ENCODE measurements around the gene RTF2.
"Not testable (repeated sequence)": the region's sequence is repeated elsewhere in the genome, so short reads cannot be mapped to it uniquely, and the experiment has no call there.

RTF2 gene

GRCh38 chr20:56554869-56555268 is 86.4 kb downstream of the RTF2 start:
- no peak for DNase-seq

GRCh38 chr20:56558968-56559367 is 90.5 kb downstream of the RTF2 start:
- DNase-seq: no peak

GRCh38 chr20:56564526-56564925 is 96.1 kb downstream of the RTF2 start:
- not testable (repeated sequence) for DNase-seq

GRCh38 chr20:56565511-56565910 is 97.1 kb downstream of the RTF2 start:
- no peak for DNase-seq

- DNase-seq: no peak
Observed at GRCh38 chr20:56566621-56567020, 98.2 kb downstream of the RTF2 start.

All from activated CD4-positive, CD25-positive, alpha-beta regulatory T cell treated with anti-CD3 and anti-CD28 coated beads, Interleukin-2, amount 50 U/mL, for 72 hours (primary cell).